ENCODE results near the gene BAZ2A.

BAZ2A gene

DNA sequence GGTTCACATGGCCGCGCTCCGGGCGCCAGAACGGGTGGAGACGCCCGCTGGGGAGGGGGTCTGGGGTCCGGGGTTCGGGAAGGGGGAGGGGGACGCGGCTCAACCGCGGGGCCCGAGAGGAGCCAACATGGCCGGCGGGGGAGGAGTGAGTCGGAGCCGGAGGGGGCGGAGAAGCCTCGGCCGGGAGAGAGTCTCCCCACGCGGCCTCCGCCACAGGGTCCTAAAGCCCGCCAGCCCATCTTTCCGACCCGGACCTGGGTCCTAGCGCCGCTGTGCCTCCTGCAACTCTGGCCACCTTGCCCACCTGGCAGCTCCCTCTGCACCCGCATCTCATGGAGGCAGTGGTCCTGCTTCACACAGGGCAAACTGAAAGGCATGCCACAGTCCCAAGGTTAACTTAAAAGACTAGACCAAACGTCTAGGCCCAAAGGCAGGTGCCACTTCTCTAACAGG, at the start of gene BAZ2A:
BAZ2A (minus strand) TSS at position 147 of the 453 bp plus-strand sequence. CDS start 12,796 bp downstream, outside the sequence.
- peak within 1 kb of the TSS; percentile 94 for H3K4me3 ChIP-seq (ENCODE audit: low read length)
- peak; percentile 77 for DNase-seq (ENCODE audit: low read depth)
- TF ChIP-seq, protein P1, sequence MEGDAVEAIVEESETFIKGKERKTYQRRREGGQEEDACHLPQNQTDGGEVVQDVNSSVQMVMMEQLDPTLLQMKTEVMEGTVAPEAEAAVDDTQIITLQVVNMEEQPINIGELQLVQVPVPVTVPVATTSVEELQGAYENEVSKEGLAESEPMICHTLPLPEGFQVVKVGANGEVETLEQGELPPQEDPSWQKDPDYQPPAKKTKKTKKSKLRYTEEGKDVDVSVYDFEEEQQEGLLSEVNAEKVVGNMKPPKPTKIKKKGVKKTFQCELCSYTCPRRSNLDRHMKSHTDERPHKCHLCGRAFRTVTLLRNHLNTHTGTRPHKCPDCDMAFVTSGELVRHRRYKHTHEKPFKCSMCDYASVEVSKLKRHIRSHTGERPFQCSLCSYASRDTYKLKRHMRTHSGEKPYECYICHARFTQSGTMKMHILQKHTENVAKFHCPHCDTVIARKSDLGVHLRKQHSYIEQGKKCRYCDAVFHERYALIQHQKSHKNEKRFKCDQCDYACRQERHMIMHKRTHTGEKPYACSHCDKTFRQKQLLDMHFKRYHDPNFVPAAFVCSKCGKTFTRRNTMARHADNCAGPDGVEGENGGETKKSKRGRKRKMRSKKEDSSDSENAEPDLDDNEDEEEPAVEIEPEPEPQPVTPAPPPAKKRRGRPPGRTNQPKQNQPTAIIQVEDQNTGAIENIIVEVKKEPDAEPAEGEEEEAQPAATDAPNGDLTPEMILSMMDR (conservative IDR thresholded peaks at IDR 0.05; ENCODE audit: low read length) = no peak

DNA sequence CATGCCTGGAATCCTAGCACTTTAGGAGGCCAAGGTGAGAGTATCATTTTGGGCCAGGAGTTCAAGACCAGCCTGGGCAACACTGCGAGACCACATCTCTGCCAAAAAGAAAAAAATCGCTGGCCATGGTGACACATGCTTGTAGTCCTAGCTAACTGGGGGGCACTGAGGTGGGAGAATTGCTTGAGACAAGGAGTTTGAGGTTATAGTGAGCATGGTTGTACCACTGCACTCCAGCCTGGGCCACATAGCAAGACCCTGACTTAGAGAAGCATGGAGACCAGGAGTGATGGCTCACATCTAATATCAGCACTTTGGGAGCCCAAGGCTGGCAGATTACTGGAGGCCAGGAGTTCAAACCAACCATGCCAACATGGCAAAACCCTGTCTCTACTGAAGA, 48.7 kb upstream of the BAZ2A start:
- H3K4me3 ChIP-seq (ENCODE audit: low read length) = no peak overlapping the region
- no peak for DNase-seq (ENCODE audit: low read depth)
- TF ChIP-seq, protein P1 (conservative IDR thresholded peaks at IDR 0.05; ENCODE audit: low read length) = no peak

- no peak overlapping the region for H3K4me3 ChIP-seq (ENCODE audit: low read length)
- DNase-seq (ENCODE audit: low read depth) = no peak
- TF ChIP-seq, protein P1 (conservative IDR thresholded peaks at IDR 0.05; ENCODE audit: low read length) = no peak
These were observed 47.6 kb upstream of the BAZ2A start for GRCh38 chr12:56677680-56678079.

GRCh38 chr12:56676851-56677580, 46.9 kb upstream of the BAZ2A start:
- DNase-seq (ENCODE audit: low read depth) = no peak
- TF ChIP-seq, protein P1 (conservative IDR thresholded peaks at IDR 0.05; ENCODE audit: low read length) = no peak

GRCh38 chr12:56671608-56672007, 41.5 kb upstream of the BAZ2A start:
- no peak for DNase-seq (ENCODE audit: low read depth)
- no peak overlapping the region for H3K4me3 ChIP-seq (ENCODE audit: low read length)
- TF ChIP-seq, protein P1 (conservative IDR thresholded peaks at IDR 0.05; ENCODE audit: low read length) = no peak

More at GRCh38 chr12:56676851-56677580, 46.9 kb upstream of the BAZ2A start:
- no peak overlapping the region for H3K4me3 ChIP-seq (ENCODE audit: low read length)

GRCh38 chr12:56670836-56671235, 40.7 kb upstream of the BAZ2A start:
- TF ChIP-seq, protein P1 (conservative IDR thresholded peaks at IDR 0.05; ENCODE audit: low read length) = no peak
- no peak for DNase-seq (ENCODE audit: low read depth)
- no peak overlapping the region for H3K4me3 ChIP-seq (ENCODE audit: low read length)

- no peak overlapping the region for H3K4me3 ChIP-seq (ENCODE audit: low read length)
- TF ChIP-seq, protein P1 (conservative IDR thresholded peaks at IDR 0.05; ENCODE audit: low read length) = no peak
- no peak for DNase-seq (ENCODE audit: low read depth)
These were observed 38.0 kb upstream of the BAZ2A start for GRCh38 chr12:56668197-56668457.

Measured in AG10803 (cell line).